ENCODE results near the gene ULBP3.
A peak's percentile ranks its signal among the peaks of the same experiment; 100 is the strongest.
"Not testable (repeated sequence)": the region's sequence is repeated elsewhere in the genome, so short reads cannot be mapped to it uniquely, and the experiment has no call there.

Gene ULBP3

GRCh38 chr6:150015281-150016001 is 53.5 kb downstream of the ULBP3 start:
- DNase-seq = peak in 2 of 5 experiments; percentile 22 to 24

GRCh38 chr6:150014623-150015280 is 54.2 kb downstream of the ULBP3 start:
- DNase-seq = not testable (repeated sequence)

GRCh38 chr6:150013785-150014622 is 54.9 kb downstream of the ULBP3 start:
- DNase-seq = not testable (repeated sequence)

DNA sequence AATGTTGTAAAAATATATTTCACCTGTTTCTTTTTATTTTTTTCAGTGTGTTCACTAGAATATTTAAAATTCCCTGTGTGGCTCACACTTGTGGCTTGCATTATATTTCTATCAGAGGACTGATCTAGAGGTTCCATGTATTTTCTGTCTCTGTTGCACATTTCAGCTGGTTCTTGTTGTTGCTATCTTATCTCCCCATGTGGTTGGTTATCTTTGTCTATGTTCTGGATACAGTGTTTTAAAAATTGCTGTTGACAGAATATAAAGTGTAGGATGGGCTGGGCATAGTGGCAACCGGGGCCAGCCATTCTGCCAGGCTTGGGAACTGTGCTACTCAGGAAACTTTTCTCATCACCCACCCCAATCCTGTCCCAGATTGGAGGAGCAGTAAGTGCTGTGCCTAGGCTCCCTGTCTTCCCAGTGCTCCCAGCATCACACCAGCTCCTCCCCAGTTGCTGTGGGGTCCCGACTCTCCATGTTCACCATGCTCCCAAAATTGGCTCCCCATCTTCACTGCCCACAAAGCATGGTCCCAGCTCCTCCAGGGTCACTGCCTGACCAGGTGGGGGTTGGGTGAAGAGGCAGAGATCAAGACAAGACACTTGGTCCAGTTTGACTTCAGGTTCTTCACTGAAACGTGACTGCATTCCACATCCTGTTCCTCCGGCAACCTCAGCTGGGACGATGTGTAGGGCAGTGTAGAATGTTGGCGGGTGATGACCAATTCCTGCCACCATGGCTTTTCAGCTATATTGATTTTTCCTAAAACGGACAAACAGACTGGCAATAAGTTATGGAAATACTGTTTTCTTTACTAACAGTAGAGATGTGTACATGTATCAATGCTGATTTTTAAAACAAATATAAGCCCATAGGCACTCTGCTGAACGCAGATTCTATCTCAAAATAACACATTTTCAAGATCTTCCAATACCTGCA is 55.8 kb downstream of the ULBP3 start:
- not testable (repeated sequence) for DNase-seq

All from T-helper 2 cell (primary cell).